Activated CD8-positive, alpha-beta memory T cell treated with anti-CD3 and anti-CD28 coated beads for 48 hours (primary cell): ENCODE measurements around the gene CYTH3.
"Not testable (repeated sequence)": the region's sequence is repeated elsewhere in the genome, so short reads cannot be mapped to it uniquely, and the experiment has no call there.

Experiments used
- DNase-seq, 3 experiments: peaks; one replicate each; pipeline ENCODE4 v3.0.0-alpha.2; 2020; ENCODE audit warnings: low read depth in 2 of 3, low spot score in 2 of 3

Gene CYTH3

GRCh38 chr7:6198689-6199595, 73.5 kb downstream of the CYTH3 start:
- DNase-seq: no peak

DNA sequence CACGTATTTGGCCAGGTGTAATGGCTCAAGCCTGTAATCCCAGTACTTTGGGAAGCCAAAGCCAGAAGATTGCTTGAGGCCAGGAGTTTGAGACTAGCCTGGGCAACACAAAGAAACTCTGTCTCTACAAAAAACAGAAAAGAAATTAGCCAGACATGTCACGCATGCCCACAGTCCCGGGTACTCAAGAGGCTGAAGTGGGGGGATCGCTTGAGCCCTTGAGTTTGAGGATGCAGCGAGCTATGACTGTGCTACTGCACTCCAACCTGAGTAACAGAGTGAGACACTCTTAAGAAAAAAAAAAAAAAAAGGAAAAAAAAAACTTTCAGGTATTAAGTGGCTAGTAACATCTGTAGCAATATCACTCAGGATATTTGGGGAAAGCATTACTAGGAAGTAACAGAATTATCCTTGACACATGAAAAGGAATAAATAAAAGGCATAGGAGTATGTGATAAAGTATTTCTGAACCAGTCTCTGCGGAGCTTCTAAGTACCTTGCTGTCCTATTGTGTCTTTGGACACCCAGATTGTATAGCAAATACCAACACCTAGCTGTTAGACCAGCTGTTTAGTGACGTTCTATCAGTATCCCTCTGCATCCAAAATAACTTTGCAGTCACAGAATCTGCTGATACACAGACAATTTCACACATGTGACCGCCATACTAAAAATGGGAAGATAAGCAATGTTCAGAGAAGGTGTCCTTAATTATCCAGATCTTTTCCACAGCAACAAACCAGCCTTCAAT, 74.4 kb downstream of the CYTH3 start:
- DNase-seq: no peak

DNA sequence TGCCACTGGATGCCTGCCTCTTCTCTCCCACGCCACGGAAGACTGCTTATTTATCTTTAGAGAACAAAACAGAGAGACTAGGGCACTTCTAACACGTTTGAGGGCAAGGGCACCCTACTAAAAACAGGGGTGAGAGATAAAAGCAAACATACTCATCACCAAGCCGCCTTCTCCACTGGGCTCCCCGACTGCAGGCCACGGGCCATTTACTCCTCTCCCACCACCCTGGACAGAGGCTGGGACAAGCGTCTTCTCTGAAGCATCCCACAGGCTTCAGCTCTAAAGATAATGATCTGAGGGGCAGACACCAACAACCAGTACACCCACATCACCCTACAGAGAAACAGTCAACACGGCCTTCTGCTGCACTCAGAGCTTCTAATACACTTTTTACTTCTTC, 78.7 kb downstream of the CYTH3 start:
- DNase-seq: no peak

GRCh38 chr7:6190563-6190962, 81.9 kb downstream of the CYTH3 start:
- not testable (repeated sequence) for DNase-seq

DNA sequence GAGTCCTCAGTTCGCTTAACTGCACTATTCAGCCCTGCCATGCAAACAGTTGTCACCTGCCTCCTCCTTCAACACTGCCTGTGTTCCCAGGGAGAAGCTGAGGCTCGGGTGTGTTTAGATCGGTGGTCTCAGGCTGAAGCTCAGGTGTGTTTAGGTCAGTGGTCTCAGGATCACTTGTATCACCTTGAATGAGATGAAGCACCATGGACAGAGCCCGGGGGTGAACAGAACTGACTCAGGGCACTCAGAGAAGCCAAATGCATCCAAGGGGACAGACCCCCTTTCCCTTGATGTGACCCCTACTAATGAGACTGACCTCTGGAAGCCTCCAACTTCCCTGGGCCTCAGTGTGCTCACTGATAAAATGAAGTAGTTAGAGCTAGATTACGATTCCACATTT, 84.0 kb downstream of the CYTH3 start:
- no peak for DNase-seq

- DNase-seq: no peak
Observed at GRCh38 chr7:6186577-6186976, 85.8 kb downstream of the CYTH3 start.

- no peak for DNase-seq
Observed at GRCh38 chr7:6182993-6183392, 89.4 kb downstream of the CYTH3 start.

DNA sequence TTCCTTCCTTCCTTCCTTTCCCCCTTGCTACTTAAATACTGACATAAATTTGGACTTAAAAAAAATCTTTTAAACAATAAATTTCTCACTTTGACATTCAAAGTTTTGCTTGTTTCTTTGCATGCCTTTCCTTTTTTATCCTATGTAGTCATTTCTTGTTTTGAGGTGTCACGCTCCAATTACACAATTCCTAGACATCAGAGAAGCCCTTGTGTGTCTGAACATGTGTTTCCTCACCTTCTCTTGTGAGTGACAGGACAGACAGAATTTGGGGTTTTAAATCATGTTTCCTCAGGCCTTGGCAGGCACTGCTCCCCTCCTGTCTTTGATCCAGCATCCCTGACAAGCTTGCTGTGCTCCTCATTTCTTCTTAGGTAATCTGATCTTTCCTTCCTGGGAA, 91.3 kb downstream of the CYTH3 start:
- no peak for DNase-seq

GRCh38 chr7:6180344-6180725, 92.1 kb downstream of the CYTH3 start:
- DNase-seq: no peak

- DNase-seq: no peak
Observed at GRCh38 chr7:6179620-6180343, 92.6 kb downstream of the CYTH3 start.

DNA sequence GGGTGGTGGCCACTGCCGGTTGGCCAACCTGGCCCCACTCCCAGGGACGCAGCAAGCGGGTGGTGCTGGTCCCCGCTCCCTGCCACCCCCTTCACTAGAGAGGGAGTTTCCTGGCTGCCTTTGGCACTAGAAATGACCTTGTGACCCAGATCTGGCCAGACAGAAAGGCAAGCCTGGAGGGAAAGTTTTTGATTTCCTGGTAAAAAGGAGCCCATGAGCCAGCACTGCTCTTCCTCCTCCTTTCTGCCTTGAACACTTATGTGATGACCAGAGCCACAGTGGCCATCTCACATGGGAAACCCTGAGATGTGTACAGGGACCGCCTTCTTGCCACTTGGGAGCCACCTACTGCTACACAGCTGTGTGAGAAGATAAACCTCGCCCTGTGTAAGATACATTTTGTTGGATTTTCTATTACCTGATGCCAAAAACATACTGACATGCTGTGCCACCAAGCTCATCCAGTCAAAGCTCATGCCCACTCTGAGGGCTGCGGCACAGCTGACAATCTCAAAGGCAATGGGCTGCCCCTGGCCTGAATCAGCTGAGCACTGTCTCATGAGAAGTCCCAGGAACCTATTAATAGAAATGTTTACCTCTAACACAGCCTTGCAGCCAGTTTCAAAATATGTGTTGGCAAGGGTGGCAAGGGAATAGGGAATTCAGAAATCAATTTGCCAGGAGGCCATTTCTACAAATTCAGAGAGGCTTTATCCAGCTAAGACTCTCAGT, 94.0 kb downstream of the CYTH3 start:
- no peak for DNase-seq

DNA sequence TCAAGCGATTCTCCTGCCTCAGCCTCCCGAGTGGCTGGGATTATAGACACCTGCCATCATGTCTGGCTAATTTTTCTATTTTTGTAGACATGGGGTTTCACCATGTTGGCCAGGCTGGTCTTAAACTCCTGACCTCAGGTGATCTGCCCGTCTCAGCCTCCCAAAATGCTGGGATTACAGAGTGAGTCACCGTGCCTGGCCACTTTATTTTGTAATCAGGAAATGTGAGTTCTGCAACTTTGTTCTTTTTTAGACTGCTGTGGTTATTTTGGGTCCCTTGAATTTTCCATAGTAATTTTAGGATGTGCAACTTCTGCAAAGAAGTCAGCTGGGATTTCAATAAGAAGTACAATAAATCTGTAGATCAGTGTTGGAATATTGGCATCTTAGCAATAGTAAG, 96.8 kb downstream of the CYTH3 start:
- DNase-seq: no peak

- DNase-seq: no peak
Observed at GRCh38 chr7:6172910-6173295, 99.5 kb downstream of the CYTH3 start.

DNA sequence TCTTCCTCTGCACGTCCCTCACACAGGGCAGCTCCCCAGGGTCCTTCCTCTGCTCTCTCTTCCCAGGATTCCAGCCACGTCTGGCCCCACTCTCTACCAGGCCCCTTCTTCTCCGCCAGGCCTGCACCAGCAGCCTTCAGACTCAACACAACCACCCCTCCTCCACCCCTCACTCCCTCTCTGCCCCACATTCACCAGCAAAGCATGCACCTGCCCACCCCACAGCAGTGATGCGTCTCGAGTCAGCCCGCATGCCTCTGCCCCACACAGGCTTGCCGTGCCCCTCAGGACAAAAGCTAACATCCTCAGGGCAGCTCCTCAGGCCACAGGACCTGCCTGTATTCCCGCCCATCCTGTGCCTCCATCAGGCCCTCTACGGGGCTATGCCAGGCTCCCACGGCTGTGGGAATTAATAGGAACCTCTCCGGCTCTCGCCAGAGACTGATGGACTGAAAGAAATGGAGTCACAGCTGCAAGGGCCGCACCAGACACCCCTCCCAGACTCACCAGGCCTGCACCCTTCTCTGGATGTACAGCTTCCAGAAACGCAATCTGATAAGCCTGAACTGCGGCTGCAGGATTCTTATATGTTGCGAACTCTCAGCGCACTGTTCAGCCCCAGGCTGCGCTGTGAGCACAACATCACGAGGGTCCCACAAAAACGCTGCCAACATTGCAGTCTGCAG, 100.1 kb downstream of the CYTH3 start:
- DNase-seq: no peak

DNA sequence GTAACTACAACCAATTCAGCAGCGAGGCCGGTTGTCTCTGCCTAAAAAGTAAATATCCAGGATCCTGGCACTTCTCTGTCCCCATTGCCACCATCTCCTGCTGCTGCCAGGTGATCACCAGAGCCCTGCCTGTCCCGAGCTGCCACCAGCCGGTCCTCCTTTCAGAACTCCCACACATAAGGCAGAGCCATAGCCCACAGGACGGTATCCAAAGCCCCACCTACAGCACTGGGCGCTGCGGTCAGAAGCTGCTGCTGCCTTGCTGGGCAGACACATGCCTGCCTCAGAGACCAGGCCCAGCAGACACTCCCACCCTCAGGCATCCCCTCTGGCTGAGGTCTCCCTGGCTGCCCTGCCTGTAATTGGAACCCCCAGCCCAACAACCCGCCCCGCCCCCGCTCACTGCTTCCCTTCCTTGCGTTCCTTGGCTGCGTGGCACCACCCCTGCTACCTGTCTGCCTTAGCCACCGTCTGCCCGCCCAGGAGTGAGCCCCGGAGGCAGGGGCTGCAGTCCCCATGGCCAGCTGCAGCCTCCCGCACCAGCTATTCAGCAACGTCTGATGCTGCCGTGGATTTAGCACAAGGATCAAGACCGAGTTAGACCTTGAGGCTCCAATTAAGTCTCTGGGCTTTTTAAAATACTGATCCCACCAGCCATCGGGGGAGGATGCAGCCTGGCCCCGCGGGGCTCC, 100.7 kb downstream of the CYTH3 start:
- DNase-seq: no peak

GRCh38 chr7:6170571-6171531, 101.6 kb downstream of the CYTH3 start:
- DNase-seq: no peak

GRCh38 chr7:6169805-6170520, 102.5 kb downstream of the CYTH3 start:
- DNase-seq: no peak

DNA sequence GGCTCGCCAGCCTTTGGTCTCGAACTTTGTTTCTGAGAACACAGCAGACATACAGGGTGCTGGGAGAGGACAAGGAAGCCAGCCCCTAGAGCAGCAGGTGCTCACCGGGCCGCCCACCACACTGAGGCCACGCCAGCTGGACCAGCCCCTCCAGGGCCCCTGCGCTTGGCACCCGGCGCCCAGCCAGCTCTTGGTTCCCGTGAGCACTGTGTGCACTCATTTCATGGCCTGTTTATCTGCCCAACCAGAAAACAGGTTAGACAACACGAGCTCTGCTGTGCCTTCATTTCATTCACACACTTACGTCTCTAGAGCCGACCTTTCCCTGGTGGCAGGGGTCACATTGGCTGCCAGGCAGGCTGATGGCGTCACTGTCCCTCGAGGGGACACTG, 104.0 kb downstream of the CYTH3 start:
- no peak for DNase-seq
